Activated T-helper 17 cell treated with anti-CD3 and anti-CD28 coated beads, Interleukin-2, amount 50 U/mL, for 72 hours (primary cell): Measurements from ENCODE around the gene CLASRP. TPM values are rescaled to one million over a fixed set of nuclear protein-coding genes. Genes with fewer than 3 reads are reported as not detected.

Source experiments
- ATAC-seq: fragments of 150-1000 bp; cut with Tn5 transposase; replicated peaks from 2 replicates; pipeline ENCODE4 v1.10.0; 2021; ENCODE audit warnings: mild to moderate bottlenecking, moderate library complexity
- H3K27ac Mint-ChIP-seq: one replicate; pipeline ENCODE4 v1.8.0; 2022; ENCODE audit warnings: mixed read lengths
- H3K27me3 Mint-ChIP-seq: one replicate; pipeline ENCODE4 v1.8.0; 2022; ENCODE audit warnings: mixed read lengths
- H3K36me3 Mint-ChIP-seq: one replicate; pipeline ENCODE4 v1.8.0; 2022; ENCODE audit warnings: low read depth, mild to moderate bottlenecking, mixed read lengths
- H3K4me1 Mint-ChIP-seq: one replicate; pipeline ENCODE4 v1.8.0; 2022; ENCODE audit warnings: mixed read lengths
- H3K4me3 Mint-ChIP-seq: one replicate; pipeline ENCODE4 v1.8.0; 2022; ENCODE audit warnings: mild to moderate bottlenecking, mixed read lengths
- H3K9me3 Mint-ChIP-seq: one replicate; pipeline ENCODE4 v1.8.0; 2022; ENCODE audit warnings: mixed read lengths
- total RNA-seq, 2 donors: library from RNA; stranded (reverse); gene quantifications; one replicate each; pipeline ENCODE4 v1.2.3, GENCODE V29; 2022

The CLASRP gene
- total RNA-seq, 2 donors from 2014 or later: 87.5 TPM

DNA sequence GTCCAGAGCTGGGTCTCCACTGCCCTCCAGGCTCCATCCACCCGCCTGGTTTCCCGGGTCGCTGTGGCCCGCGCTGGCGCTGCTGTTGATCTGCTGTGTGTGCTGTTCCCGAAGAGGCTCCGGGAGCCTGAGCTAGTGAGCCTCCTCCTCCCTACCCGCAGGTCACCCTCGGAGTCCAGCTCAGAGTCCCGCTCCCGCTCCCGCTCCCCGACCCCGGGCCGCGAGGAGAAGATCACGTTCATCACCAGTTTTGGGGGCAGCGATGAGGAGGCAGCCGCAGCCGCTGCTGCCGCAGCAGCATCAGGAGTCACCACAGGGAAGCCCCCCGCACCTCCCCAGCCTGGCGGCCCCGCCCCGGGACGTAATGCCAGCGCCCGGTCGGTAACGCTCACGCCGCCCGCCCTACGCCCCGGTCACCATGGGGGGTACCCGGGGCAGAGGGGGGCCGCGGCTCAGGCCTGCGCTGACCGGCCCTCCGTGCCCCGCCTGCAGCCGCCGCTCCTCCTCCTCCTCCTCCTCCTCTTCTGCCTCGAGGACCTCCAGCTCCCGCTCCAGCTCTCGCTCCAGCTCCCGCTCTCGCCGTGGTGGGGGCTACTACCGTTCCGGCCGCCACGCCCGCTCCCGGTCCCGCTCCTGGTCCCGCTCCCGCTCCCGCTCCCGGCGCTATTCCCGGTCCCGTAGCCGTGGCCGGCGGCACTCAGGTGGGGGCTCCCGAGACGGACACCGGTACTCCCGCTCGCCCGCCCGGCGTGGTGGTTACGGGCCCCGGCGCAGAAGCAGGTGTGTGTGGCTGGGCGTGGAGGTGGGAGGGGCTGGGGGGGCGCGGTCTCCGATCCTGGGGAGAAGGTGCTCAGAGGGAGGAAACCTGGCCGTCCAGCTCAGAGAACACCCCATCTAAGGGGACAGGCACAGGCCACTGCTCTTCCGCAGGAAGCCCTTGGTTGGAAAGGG lies 25.3 kb downstream of the CLASRP start:
- Mint-ChIP-seq H3K4me3 (no peak overlapping the region), H3K27me3 (no peaks in the 10 kb centered on the region), H3K27ac (no peak overlapping the region), H3K4me1 (peaks cover 5% of the 10 kb centered on the region), H3K9me3 (no peaks in the 10 kb centered on the region), H3K36me3 (peaks cover 94% of the 10 kb centered on the region)
- no peak for ATAC-seq

GRCh38 chr19:45066921-45067661 lies 28.2 kb downstream of the CLASRP start:
- Mint-ChIP-seq H3K4me1 (no peaks in the 10 kb centered on the region), H3K27me3 (no peaks in the 10 kb centered on the region), H3K9me3 (no peaks in the 10 kb centered on the region), H3K36me3 (peaks cover 88% of the 10 kb centered on the region), H3K27ac (no peak overlapping the region), H3K4me3 (no peak overlapping the region)
- ATAC-seq: no peak

GRCh38 chr19:45068041-45068440 lies 29.2 kb downstream of the CLASRP start:
- ATAC-seq: no peak
- Mint-ChIP-seq H3K4me3 (no peak overlapping the region), H3K27ac (no peak overlapping the region), H3K4me1 (no peaks in the 10 kb centered on the region), H3K36me3 (peaks cover 79% of the 10 kb centered on the region), H3K9me3 (no peaks in the 10 kb centered on the region), H3K27me3 (no peaks in the 10 kb centered on the region)

DNA sequence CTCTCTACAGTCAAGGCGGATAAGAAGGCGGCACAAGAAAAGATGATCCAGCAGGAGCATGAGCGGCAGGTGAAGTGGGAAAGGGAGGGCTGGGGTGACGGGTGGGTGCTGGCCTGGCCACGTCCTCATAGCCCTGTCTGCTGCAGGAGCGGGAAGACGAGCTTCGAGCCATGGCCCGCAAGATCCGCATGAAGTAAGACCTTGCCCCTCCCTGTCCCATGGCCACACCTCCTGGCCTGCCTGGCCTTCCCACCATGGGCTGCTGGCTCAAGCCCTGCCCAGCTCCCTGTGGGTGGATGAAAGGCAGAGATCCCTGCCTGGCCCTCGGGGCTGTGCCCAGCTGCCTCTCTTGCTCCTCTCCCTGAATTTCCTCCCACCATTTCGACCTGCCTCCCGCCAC lies 30.2 kb downstream of the CLASRP start:
- peak; percentile 26 for ATAC-seq
- Mint-ChIP-seq H3K27me3 (no peaks in the 10 kb centered on the region), H3K36me3 (peaks cover 70% of the 10 kb centered on the region), H3K27ac (no peak overlapping the region), H3K9me3 (no peaks in the 10 kb centered on the region), H3K4me1 (no peaks in the 10 kb centered on the region), H3K4me3 (no peak overlapping the region)

DNA sequence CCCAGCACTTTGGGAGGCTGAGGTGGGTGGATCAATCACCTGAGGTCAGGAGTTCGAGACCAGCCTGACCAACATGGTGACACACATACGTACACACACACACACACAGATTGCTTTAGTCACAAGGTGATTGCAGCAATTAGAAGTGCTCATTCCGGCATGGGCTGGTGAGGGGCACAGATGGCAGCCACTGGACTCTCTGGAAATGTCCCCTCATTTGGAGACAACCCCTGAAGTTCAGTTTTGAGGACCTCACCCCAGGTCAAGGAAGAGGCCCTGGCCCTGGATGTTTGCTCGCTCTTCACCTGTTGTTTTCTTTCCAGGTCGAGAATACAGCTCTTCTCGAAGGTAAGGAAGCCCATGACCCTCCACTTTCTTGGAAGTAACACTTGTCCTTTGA lies 31.4 kb downstream of the CLASRP start:
- no peaks in the 10 kb centered on the region for H3K27me3 Mint-ChIP-seq
- no peak for ATAC-seq
- no peaks in the 10 kb centered on the region for H3K9me3 Mint-ChIP-seq

DNA sequence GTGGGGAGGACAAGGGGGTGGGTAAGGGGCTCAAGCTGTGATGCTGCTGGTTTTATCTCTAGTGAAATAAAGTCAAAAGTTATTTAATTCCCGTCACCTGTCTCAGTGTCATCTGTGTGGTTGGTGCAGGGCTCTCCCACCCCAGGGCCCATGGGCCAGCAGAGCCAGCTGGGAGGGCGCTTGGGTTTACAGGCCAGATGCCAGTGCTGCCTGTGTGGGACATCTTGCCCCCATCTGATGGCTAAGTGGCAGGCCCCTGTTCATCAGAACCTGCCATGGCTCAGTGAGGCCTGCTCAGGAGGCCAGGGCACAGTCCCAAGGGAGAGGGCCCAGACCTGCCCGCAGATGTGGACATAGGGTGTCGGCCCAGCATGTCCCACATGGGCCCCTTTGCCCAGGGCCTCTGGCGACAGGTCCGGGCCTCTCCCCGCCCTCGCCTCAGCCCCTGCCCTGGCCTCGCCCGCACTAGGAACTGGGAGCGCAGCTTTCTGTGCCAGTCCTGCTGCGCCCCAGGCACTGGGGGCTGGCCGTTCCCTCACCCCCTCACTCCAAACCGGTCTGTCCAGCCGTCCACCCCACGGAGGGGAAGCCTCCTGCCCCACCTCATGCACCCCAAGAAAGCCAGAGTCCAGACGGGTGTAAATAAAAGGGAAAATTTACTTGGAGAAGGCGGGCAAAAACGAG lies 32.2 kb downstream of the CLASRP start:
- H3K4me1 Mint-ChIP-seq: no peaks in the 10 kb centered on the region
- no peak for ATAC-seq
- H3K27ac Mint-ChIP-seq: no peak overlapping the region
- H3K4me3 Mint-ChIP-seq: no peak overlapping the region
- H3K36me3 Mint-ChIP-seq: peaks cover 52% of the 10 kb centered on the region
- H3K27me3 Mint-ChIP-seq: no peaks in the 10 kb centered on the region
- no peaks in the 10 kb centered on the region for H3K9me3 Mint-ChIP-seq

More for the DNA sequence above, 31.4 kb downstream of the CLASRP start:
- Mint-ChIP-seq H3K27ac (no peak overlapping the region), H3K4me3 (no peak overlapping the region), H3K36me3 (peaks cover 60% of the 10 kb centered on the region), H3K4me1 (no peaks in the 10 kb centered on the region)

GRCh38 chr19:45071545-45071938 lies 32.7 kb downstream of the CLASRP start:
- H3K27me3 Mint-ChIP-seq: no peaks in the 10 kb centered on the region
- H3K9me3 Mint-ChIP-seq: no peaks in the 10 kb centered on the region
- no peaks in the 10 kb centered on the region for H3K4me1 Mint-ChIP-seq
- no peak for ATAC-seq
- H3K36me3 Mint-ChIP-seq: peaks cover 48% of the 10 kb centered on the region
- H3K27ac Mint-ChIP-seq: no peak overlapping the region
- H3K4me3 Mint-ChIP-seq: no peak overlapping the region

DNA sequence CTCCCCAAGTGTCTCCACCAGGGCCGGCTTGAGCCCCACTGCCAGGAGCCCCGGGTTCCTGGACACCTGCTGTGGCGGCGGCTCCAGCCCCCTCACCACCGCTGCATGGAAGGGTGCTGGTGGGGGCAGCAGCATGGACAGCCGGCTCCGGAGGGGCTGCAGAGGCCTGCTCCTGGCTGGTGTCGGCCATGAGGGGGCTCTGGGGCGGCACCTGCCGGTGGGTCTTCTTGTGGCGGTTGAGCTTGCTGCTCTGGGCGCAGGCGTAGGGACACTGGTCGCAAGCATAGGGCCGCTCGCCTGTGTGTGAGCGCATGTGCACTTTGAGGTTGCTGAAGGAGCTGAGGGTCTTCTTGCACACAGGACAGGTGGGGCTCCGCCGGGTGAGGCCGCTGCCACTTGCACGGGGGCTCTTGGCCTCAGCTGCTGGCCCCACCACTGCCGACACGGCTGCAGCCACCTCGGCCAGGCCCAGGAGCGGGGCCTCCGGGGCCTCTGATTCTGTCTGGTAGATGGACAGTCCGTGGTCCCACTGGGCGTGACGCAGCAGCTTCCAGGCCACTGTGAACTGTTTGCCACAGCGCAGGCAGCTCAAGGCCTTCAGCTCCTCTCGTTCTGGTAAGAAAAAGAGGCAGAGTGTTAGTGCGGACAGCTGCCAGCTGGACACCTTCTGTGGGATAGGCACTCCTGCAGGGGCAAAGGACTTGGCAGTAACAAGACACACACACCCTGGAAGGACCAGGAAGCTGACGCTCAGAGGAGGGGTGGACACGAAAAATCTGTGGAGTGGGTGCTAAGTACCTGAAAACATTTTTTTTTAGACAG lies 33.3 kb downstream of the CLASRP start:
- Mint-ChIP-seq H3K36me3 (peaks cover 41% of the 10 kb centered on the region), H3K27me3 (no peaks in the 10 kb centered on the region), H3K4me1 (peaks cover 6% of the 10 kb centered on the region), H3K27ac (peak overlapping the region; percentile 38), H3K4me3 (no peak overlapping the region), H3K9me3 (no peaks in the 10 kb centered on the region)
- no peak for ATAC-seq

- no peak overlapping the region for H3K27ac Mint-ChIP-seq
- H3K9me3 Mint-ChIP-seq: no peaks in the 10 kb centered on the region
- ATAC-seq: no peak
- peak overlapping the region; percentile 82 for H3K4me3 Mint-ChIP-seq
- no peaks in the 10 kb centered on the region for H3K27me3 Mint-ChIP-seq
- peaks cover 11% of the 10 kb centered on the region for H3K4me1 Mint-ChIP-seq
- H3K36me3 Mint-ChIP-seq: peaks cover 25% of the 10 kb centered on the region
These were observed 36.0 kb downstream of the CLASRP start for GRCh38 chr19:45074744-45075300.

DNA sequence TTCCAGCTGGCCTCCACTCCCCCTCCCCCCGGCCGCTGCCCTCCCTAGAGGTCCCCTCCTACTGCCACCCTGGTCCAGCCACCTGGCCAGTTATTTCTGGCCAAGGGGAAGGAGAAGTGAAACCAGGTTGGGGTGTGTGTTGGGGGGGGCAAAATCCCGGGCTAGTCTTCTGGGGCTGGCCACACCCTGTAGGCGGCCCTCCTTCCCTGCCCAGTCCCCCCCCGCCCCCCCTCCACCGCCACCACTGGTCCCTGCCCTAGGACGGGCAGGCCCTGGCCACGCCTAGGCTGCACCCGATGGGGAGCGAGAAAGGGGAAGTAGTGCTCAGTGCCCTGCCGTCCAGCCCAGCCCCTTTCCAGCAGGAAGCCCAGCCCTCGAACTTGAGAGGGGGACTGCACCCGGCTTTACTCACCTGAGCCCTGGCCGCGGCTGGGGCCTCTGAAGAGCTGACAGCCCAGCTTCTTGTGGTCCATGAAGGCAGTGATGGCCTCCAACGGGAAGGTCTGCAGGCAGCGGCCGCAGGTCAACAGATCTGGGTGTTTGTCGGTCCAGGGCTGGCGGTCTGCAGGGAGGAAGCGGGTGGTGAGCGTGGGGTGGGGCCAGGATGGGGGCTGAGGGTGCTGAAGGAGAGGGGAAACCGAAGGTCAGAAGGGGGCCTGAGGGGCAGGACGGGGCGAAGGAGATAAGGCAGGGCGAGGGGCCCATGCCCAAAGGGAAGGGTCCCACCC lies 36.6 kb downstream of the CLASRP start:
- ATAC-seq: peak; percentile 54
- H3K4me3 Mint-ChIP-seq: peak overlapping the region; percentile 82
- peaks cover 25% of the 10 kb centered on the region for H3K36me3 Mint-ChIP-seq
- H3K9me3 Mint-ChIP-seq: no peaks in the 10 kb centered on the region
- H3K27me3 Mint-ChIP-seq: no peaks in the 10 kb centered on the region
- no peak overlapping the region for H3K27ac Mint-ChIP-seq
- peaks cover 11% of the 10 kb centered on the region for H3K4me1 Mint-ChIP-seq

DNA sequence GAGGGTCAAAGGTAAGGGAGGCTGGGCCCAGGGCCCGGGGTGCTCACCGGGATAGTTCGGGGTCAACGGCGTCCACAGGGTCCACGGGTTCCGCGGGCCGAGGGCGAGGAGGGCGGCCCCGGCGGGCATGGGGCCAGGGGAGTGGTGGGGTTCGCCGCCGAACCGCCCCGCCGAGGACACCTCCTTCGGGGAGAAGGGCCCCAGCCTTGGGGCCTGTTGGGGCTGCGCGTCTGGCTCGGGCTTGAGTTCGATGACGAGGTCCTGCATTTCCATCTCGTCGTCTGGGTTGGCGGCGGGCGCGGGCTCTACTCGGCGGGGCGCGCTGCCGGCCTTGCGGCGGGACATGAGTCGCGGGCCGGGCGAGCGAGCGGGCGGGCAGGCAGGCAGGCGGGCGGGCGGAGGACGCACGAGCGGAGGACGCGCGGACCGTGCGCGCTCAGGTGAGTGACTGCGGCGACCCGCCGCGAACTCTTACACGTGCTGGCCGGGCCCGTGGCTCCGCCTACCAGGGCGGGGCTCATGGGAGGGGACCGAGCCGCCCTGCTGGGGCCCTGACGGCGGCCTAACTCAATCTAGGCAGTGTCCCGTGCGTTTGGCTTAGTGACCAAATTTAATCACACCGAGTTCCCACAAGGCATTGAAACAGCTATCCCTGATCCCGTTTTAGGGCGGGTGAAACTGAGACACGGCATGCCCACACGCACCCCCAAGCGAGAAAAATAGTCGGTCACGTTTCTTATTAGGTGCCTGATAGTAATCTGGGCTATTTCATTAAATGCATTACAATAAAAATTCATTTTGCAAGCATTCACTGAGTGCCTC lies 37.4 kb downstream of the CLASRP start, which contains the start of gene ZNF296:
Gene ZNF296, minus strand, starts transcription at position 450 of the 822 bp plus-strand sequence. Its CDS starts 105 bp downstream, at position 345.
- ATAC-seq: peak; percentile 79
- peaks cover 25% of the 10 kb centered on the region for H3K36me3 Mint-ChIP-seq
- peaks cover 14% of the 10 kb centered on the region for H3K4me1 Mint-ChIP-seq
- H3K27me3 Mint-ChIP-seq: no peaks in the 10 kb centered on the region
- no peaks in the 10 kb centered on the region for H3K9me3 Mint-ChIP-seq
- H3K4me3 Mint-ChIP-seq: peak within 1 kb of the TSS; percentile 82
- H3K27ac Mint-ChIP-seq: peak within 1 kb of the TSS; percentile 41
